ENCODE data around the gene PSAP.

GRCh38 chr10:71784679-71785272 lies 66.3 kb downstream of the PSAP start:
- TF ChIP-seq CTCF (IDR thresholded peaks at IDR 0.05 in 8 of 11, conservative IDR thresholded peaks at IDR 0.05 in 3 of 11): no peak
- TF ChIP-seq POLR2AphosphoS5 (IDR thresholded peaks at IDR 0.05): no peak
- no peak for TF ChIP-seq POLR2A (IDR thresholded peaks at IDR 0.05)

Data from spleen (tissue), 7 donors.